Ishikawa (cell line): ENCODE data around the gene GNG12.

Experiments used
- CEBPB ChIP-seq: IDR thresholded peaks from 2 replicates; pipeline ENCODE4 v1.6.1; 2012
- EP300 ChIP-seq: IDR thresholded peaks from 2 replicates; pipeline ENCODE4 v1.6.1; 2012; ENCODE audit warnings: borderline replicate concordance
- RAD21 ChIP-seq: IDR thresholded peaks from 2 replicates; pipeline ENCODE4 v1.6.1; 2012; ENCODE audit warnings: low read depth
- ZBTB7A ChIP-seq: IDR thresholded peaks from 2 replicates; pipeline ENCODE4 v1.6.1; 2012; ENCODE audit warnings: low read depth
- TF ChIP-seq, protein P1 (sequence below): IDR thresholded peaks from 2 replicates; pipeline ENCODE4 v1.6.1; 2012; ENCODE audit warnings: low read depth, mild to moderate bottlenecking
- TF ChIP-seq, protein P2 (sequence below): IDR thresholded peaks from 2 replicates; pipeline ENCODE4 v1.6.1; 2012

DNA sequence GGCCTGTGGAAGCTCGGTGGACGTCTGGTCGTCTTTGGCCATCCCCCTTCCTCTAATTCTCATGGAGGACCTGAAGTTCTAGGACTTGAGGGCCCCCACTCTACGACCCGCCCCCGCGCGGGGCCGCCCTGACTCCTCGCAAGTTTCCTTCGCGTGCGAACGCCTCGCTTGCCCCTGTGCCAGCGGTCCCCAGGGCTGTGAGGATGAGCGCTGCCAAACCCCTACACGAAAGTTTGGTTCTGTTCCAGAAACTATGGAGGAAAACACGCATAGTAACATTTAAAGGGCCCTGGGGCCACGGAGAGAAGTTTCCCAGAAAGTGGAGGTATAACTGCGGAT is 304 bp upstream of the GNG12 start:
- no peak for TF ChIP-seq ZBTB7A
- TF ChIP-seq CEBPB: no peak
- TF ChIP-seq, protein P1, sequence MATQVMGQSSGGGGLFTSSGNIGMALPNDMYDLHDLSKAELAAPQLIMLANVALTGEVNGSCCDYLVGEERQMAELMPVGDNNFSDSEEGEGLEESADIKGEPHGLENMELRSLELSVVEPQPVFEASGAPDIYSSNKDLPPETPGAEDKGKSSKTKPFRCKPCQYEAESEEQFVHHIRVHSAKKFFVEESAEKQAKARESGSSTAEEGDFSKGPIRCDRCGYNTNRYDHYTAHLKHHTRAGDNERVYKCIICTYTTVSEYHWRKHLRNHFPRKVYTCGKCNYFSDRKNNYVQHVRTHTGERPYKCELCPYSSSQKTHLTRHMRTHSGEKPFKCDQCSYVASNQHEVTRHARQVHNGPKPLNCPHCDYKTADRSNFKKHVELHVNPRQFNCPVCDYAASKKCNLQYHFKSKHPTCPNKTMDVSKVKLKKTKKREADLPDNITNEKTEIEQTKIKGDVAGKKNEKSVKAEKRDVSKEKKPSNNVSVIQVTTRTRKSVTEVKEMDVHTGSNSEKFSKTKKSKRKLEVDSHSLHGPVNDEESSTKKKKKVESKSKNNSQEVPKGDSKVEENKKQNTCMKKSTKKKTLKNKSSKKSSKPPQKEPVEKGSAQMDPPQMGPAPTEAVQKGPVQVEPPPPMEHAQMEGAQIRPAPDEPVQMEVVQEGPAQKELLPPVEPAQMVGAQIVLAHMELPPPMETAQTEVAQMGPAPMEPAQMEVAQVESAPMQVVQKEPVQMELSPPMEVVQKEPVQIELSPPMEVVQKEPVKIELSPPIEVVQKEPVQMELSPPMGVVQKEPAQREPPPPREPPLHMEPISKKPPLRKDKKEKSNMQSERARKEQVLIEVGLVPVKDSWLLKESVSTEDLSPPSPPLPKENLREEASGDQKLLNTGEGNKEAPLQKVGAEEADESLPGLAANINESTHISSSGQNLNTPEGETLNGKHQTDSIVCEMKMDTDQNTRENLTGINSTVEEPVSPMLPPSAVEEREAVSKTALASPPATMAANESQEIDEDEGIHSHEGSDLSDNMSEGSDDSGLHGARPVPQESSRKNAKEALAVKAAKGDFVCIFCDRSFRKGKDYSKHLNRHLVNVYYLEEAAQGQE: no peak
- TF ChIP-seq, protein P2, sequence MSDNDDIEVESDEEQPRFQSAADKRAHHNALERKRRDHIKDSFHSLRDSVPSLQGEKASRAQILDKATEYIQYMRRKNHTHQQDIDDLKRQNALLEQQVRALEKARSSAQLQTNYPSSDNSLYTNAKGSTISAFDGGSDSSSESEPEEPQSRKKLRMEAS: no peak
- TF ChIP-seq EP300: no peak
- TF ChIP-seq RAD21: no peak
